Ishikawa (cell line): ENCODE measurements around the gene CORO7.

Experiments used
- CEBPB ChIP-seq: IDR thresholded peaks from 2 replicates; pipeline ENCODE4 v1.6.1; 2012
- CREB1 ChIP-seq: IDR thresholded peaks from 2 replicates; pipeline ENCODE4 v1.6.1; 2012; ENCODE audit warnings: low read depth
- EGR1 ChIP-seq: IDR thresholded peaks from 2 replicates; pipeline ENCODE4 v1.6.1; 2012
- EP300 ChIP-seq: IDR thresholded peaks from 2 replicates; pipeline ENCODE4 v1.6.1; 2012; ENCODE audit warnings: borderline replicate concordance
- FOXM1 ChIP-seq: IDR thresholded peaks from 2 replicates; pipeline ENCODE4 v1.6.1; 2012; ENCODE audit warnings: low read depth, borderline replicate concordance
- NFIC ChIP-seq: IDR thresholded peaks from 2 replicates; pipeline ENCODE4 v1.6.1; 2012
- RAD21 ChIP-seq: IDR thresholded peaks from 2 replicates; pipeline ENCODE4 v1.6.1; 2012; ENCODE audit warnings: low read depth
- TAF1 ChIP-seq: IDR thresholded peaks from 2 replicates; pipeline ENCODE4 v1.6.1; 2012; ENCODE audit warnings: low read depth, mild to moderate bottlenecking
- TCF12 ChIP-seq: IDR thresholded peaks from 2 replicates; pipeline ENCODE4 v1.6.1; 2012; ENCODE audit warnings: low read depth
- TEAD4 ChIP-seq: IDR thresholded peaks from 2 replicates; pipeline ENCODE4 v1.6.1; 2012
- YY1 ChIP-seq: IDR thresholded peaks from 2 replicates; pipeline ENCODE4 v1.6.1; 2012; ENCODE audit warnings: low read depth
- ZBTB7A ChIP-seq: IDR thresholded peaks from 2 replicates; pipeline ENCODE4 v1.6.1; 2012; ENCODE audit warnings: low read depth
- TF ChIP-seq, protein P1 (sequence below): IDR thresholded peaks from 2 replicates; pipeline ENCODE4 v1.6.1; 2012
- TF ChIP-seq, protein P2 (sequence below): IDR thresholded peaks from 2 replicates; pipeline ENCODE4 v1.6.1; 2012; ENCODE audit warnings: low read depth, mild to moderate bottlenecking
- TF ChIP-seq, protein P3 (sequence below): IDR thresholded peaks from 2 replicates; pipeline ENCODE4 v1.6.1; 2012

CORO7 gene

DNA sequence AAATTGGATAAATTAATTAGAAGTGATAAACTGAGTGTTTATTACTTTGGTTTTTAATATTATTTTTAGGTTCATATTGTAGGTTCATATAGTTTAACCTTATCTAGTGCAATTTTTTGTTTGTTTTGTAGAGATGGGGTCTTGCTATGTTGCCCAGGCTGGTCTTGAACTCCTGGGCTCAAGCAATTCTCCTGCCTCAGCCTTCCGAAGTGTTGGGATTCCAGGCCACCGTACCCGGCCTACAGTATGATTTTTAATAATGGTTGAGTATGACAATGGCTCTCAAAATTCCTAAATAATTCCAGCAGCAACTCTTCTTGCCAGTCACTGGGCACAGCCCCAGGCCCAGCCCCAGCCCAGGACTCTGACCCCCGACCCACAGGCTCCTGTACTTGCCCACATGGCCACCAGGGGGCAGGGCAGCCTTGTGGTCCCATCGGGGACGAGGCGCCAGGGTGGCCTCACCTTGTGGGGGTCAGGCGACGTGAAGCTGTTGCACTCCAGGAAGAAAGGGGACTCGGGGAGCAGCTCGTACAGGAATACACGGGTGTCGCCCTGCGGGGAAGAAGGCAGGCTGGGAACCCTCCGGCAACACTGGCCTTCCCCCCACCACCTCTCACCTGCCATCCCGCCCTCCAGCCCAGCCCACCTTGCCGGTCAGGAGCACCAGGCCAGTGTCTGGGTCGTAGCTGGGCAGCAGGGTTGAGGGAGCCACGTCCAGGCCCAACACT, 57.4 kb downstream of the CORO7 start:
- no peak for TF ChIP-seq EGR1
- TF ChIP-seq FOXM1, result no peak
- TF ChIP-seq CEBPB, result no peak
- no peak for TF ChIP-seq EP300
- peak; percentile 97 for TF ChIP-seq RAD21
- peak; percentile 70; the same call in 1 of the 2 replicates for TF ChIP-seq ZBTB7A
- TF ChIP-seq CREB1, result no peak
- TF ChIP-seq YY1, result no peak

DNA sequence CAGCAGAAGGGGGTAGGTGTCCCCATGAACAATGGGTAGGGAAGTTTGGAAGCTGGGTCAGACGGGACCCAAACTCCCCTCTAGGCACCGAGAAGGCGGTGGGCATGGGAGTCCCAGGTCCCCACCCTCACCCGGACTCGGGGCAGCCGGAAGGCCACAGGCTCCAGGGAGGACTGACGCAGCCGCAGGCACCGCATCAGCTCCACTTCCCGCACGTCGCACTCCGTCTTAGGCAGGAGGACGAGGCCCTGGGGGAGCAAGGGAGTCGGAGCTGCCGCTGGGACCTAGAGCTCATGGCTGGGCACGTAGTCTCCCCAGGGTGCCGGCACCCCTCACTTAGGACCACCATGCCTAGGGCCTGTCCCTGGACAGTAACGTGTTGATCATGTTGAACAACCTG, 58.2 kb downstream of the CORO7 start:
- TF ChIP-seq CEBPB (no peak), EP300 (no peak), TAF1 (no peak), RAD21 (no peak), NFIC (no peak), CREB1 (no peak)
- TF ChIP-seq, protein P1, sequence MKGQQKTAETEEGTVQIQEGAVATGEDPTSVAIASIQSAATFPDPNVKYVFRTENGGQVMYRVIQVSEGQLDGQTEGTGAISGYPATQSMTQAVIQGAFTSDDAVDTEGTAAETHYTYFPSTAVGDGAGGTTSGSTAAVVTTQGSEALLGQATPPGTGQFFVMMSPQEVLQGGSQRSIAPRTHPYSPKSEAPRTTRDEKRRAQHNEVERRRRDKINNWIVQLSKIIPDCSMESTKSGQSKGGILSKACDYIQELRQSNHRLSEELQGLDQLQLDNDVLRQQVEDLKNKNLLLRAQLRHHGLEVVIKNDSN, result no peak
- TF ChIP-seq, protein P2, sequence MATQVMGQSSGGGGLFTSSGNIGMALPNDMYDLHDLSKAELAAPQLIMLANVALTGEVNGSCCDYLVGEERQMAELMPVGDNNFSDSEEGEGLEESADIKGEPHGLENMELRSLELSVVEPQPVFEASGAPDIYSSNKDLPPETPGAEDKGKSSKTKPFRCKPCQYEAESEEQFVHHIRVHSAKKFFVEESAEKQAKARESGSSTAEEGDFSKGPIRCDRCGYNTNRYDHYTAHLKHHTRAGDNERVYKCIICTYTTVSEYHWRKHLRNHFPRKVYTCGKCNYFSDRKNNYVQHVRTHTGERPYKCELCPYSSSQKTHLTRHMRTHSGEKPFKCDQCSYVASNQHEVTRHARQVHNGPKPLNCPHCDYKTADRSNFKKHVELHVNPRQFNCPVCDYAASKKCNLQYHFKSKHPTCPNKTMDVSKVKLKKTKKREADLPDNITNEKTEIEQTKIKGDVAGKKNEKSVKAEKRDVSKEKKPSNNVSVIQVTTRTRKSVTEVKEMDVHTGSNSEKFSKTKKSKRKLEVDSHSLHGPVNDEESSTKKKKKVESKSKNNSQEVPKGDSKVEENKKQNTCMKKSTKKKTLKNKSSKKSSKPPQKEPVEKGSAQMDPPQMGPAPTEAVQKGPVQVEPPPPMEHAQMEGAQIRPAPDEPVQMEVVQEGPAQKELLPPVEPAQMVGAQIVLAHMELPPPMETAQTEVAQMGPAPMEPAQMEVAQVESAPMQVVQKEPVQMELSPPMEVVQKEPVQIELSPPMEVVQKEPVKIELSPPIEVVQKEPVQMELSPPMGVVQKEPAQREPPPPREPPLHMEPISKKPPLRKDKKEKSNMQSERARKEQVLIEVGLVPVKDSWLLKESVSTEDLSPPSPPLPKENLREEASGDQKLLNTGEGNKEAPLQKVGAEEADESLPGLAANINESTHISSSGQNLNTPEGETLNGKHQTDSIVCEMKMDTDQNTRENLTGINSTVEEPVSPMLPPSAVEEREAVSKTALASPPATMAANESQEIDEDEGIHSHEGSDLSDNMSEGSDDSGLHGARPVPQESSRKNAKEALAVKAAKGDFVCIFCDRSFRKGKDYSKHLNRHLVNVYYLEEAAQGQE, result no peak

DNA sequence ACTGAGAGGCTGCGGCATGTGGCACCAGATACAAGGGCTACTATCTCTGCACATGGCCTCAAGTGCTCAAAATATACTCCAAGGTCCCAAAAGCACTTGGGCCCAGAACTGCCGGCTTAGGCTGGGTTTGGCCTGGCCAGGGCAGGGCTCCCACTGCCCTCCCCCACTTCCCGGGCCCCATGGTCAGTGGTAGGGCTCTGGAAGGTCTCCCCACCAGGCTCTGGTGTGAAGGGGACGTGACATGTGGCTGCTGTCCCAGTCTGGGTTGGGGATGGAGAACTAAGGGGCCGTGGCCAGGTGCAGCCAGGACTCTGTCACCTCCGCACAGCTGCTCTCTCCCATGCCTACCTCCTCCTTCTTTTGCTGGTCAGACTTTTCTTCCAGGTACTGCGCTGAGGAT, 59.6 kb downstream of the CORO7 start:
- TF ChIP-seq TEAD4 (no peak), EGR1 (no peak), NFIC (no peak), RAD21 (no peak)
- TF ChIP-seq, protein P2, result no peak

DNA sequence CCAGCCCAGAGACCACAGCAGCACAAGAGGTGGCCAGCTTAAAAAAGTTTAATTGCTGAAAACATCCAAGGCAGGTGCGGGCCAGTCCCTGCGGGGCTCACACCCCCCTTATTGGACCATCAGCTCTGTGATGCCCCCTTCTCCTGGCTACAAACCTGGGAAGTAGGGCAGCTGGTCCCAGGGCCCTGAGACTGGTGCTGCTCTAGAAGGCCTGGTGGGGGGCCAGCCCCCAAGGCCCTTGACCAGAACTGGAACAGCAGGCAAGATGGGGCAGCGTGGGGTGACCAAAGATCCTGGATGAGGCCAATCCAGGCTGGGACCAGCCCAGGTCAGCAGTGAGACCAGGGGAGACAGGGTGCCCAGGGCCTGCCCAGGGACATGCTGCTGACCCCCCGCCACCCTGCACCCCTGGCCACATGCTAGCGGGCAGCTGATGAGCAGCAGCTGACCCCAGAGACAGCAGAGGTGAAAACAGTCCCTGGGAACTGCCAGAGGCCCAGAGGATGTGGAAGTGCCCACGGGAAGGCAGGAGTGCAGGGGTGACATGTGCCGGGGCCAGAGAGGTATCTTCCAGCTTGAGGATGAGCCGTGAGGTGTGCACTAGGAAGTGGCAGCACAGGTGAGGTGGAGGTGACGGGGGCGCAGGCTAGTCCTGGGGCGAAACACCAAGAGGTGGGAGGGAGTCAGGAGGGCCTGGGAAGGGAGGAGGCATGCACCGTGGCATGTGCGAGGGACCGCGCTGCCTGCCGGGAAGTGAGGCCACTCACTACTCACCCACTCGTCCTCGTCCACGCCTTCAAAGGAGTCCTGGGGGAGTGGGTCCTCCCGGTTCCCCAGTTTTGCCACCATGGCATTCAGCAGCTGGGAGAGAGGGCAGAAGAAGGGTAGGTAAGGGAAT, 61.6 kb downstream of the CORO7 start:
- TF ChIP-seq EGR1, result no peak
- TF ChIP-seq NFIC, result no peak
- TF ChIP-seq, protein P3, sequence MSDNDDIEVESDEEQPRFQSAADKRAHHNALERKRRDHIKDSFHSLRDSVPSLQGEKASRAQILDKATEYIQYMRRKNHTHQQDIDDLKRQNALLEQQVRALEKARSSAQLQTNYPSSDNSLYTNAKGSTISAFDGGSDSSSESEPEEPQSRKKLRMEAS, result no peak
- TF ChIP-seq TEAD4, result no peak
- TF ChIP-seq ZBTB7A, result no peak

DNA sequence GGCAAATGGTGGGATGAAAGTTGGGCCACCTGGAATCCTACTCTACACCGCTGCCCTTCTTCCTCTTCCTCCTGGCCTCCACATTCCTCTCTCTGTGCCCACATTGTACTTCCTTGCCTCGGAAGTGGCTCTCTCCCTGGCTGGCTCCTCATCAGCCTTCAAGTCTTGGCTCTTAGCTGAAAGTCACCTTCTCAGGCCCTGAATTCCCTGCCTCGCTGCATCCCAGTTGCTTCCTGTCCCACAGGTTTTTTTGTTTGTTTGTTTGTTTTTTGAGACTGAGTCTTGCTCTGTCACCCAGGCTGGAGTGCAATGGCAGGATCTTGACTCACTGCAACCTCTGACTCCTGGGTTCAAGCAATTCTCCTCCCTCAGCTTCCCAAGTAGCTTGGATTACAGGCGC, 62.7 kb downstream of the CORO7 start:
- TF ChIP-seq TEAD4, result no peak
- no peak for TF ChIP-seq FOXM1
- TF ChIP-seq CEBPB, result no peak
- no peak for TF ChIP-seq CREB1
- TF ChIP-seq, protein P3, result no peak
- TF ChIP-seq EGR1, result no peak
- no peak for TF ChIP-seq RAD21

DNA sequence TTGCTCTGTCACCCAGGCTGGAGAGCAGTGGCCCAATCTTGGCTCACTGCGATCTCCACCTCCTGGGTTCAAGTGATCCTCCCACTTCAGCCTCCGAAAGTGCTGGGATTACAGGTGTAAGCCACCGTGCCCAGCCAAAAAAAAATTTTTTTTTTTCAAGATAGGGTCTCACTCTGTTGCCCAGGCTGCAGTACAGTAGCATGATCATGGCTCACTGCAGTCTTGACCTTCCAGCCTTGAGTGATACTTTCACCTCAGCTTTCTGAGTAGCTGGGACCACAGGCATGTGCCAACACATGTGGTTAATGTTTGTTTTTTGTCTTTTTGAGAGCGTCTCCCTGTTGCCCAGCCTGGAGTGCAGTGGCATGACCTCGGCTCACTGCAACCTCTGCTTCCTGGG, 63.6 kb downstream of the CORO7 start:
- TF ChIP-seq RAD21 (no peak), YY1 (no peak), TEAD4 (no peak), EP300 (no peak), TCF12 (no peak), ZBTB7A (no peak), EGR1 (no peak), CREB1 (no peak), TAF1 (no peak), CEBPB (no peak), FOXM1 (no peak), NFIC (no peak)
- TF ChIP-seq, protein P2, result no peak
- TF ChIP-seq, protein P3, result no peak
- TF ChIP-seq, protein P1, result no peak
